Astrocyte (in vitro differentiated cells and primary cell): ENCODE measurements around the gene PLCD3. TPM values are rescaled to one million over a fixed set of nuclear protein-coding genes. Genes with fewer than 3 reads are reported as not detected.
A peak's percentile ranks its signal among the peaks of the same experiment; 100 is the strongest.

Experiments
- DNase-seq: peaks from one replicate; pipeline ENCODE4 v3.0.0-alpha.2; 2010; ENCODE audit warnings: low read depth
- FAIRE-seq: peaks from 2 replicates; lab custom pipeline; 2011; peaks lifted over from hg19 to GRCh38; lab: Jason Lieb, UNC
- H2AFZ ChIP-seq: 2 replicates; pipeline ENCODE4 v1.6.0; 2012; ENCODE audit warnings: low read depth, low read length, inconsistent platforms
- H3K27ac ChIP-seq: 2 replicates; pipeline ENCODE4 v1.5.1; 2011; ENCODE audit warnings: low read depth, low read length, inconsistent platforms
- H3K27me3 ChIP-seq: 2 replicates; pipeline ENCODE4 v1.6.0; 2011; ENCODE audit warnings: low read length, inconsistent platforms; ENCODE audit not compliant: insufficient read depth
- H3K36me3 ChIP-seq: 2 replicates; pipeline ENCODE4 v1.5.1; 2011; ENCODE audit warnings: low read length, inconsistent platforms; ENCODE audit not compliant: insufficient read depth
- H3K4me1 ChIP-seq: 2 replicates; pipeline ENCODE4 v1.5.1; 2011; ENCODE audit warnings: low read length, inconsistent platforms; ENCODE audit not compliant: insufficient read depth
- H3K4me2 ChIP-seq: 2 replicates; pipeline ENCODE4 v1.6.0; 2012; ENCODE audit warnings: low read length, inconsistent platforms
- H3K4me3 ChIP-seq: 2 replicates; pipeline ENCODE4 v1.5.1; 2011; ENCODE audit warnings: low read depth, mild to moderate bottlenecking, low read length, inconsistent platforms; ENCODE audit not compliant: insufficient read depth
- H3K79me2 ChIP-seq: 2 replicates; pipeline ENCODE4 v1.6.0; 2012; ENCODE audit warnings: mild to moderate bottlenecking, low read length, inconsistent platforms; ENCODE audit not compliant: insufficient read depth
- H3K9ac ChIP-seq: 2 replicates; pipeline ENCODE4 v1.6.0; 2012; ENCODE audit warnings: mild to moderate bottlenecking, low read length, inconsistent platforms
- H3K9me3 ChIP-seq: 2 replicates; pipeline ENCODE4 v1.5.1; 2012; ENCODE audit warnings: low read depth, mild to moderate bottlenecking, low read length, inconsistent platforms; ENCODE audit not compliant: insufficient read depth
- H4K20me1 ChIP-seq: 2 replicates; pipeline ENCODE4 v1.6.0; 2012; ENCODE audit warnings: low read length, inconsistent platforms; ENCODE audit not compliant: insufficient read depth
- H3K27ac Mint-ChIP-seq: one replicate; pipeline ENCODE4 v1.8.0; 2021; ENCODE audit warnings: mild to moderate bottlenecking, mixed read lengths; ENCODE audit not compliant: unreplicated experiment
- H3K27me3 Mint-ChIP-seq: one replicate; pipeline ENCODE4 v1.8.0; 2021; ENCODE audit warnings: low read depth, mixed read lengths; ENCODE audit not compliant: unreplicated experiment
- H3K36me3 Mint-ChIP-seq: one replicate; pipeline ENCODE4 v1.8.0; 2021; ENCODE audit warnings: low read depth, mixed read lengths; ENCODE audit not compliant: unreplicated experiment
- H3K4me1 Mint-ChIP-seq: one replicate; pipeline ENCODE4 v1.8.0; 2021; ENCODE audit warnings: low read depth, mixed read lengths; ENCODE audit not compliant: unreplicated experiment
- H3K4me3 Mint-ChIP-seq: one replicate; pipeline ENCODE4 v1.8.0; 2021; ENCODE audit warnings: mild to moderate bottlenecking, moderate library complexity, mixed read lengths; ENCODE audit not compliant: unreplicated experiment
- H3K9me3 Mint-ChIP-seq: one replicate; pipeline ENCODE4 v1.8.0; 2021; ENCODE audit warnings: mild to moderate bottlenecking, mixed read lengths; ENCODE audit not compliant: unreplicated experiment
- CTCF ChIP-seq: IDR thresholded peaks from 2 replicates; pipeline ENCODE4 v1.5.1; 2011; ENCODE audit warnings: low read depth, mild to moderate bottlenecking, inconsistent platforms, low read length, moderate library complexity; ENCODE audit not compliant: insufficient read depth
- EZH2 ChIP-seq: IDR thresholded peaks from 2 replicates; pipeline ENCODE4 v1.6.1; 2012; ENCODE audit warnings: mild to moderate bottlenecking, low read length, inconsistent platforms; ENCODE audit not compliant: insufficient read depth
- total RNA-seq: library from RNA; stranded (reverse); gene quantifications from 2 replicates; pipeline ENCODE4 v1.2.1, GENCODE V29; 2021

The PLCD3 gene
- total RNA-seq, 1 donor from 2014 or later: 92.0 TPM

GRCh38 chr17:45143767-45144198 lies 11.5 kb upstream of the PLCD3 start:
- peak overlapping the region; percentile 78 for H2AFZ ChIP-seq
- Mint-ChIP-seq H3K27me3 (no peaks in the 10 kb centered on the region), H3K27ac (no peak overlapping the region), H3K36me3 (no peaks in the 10 kb centered on the region), H3K4me1 (peaks cover 2% of the 10 kb centered on the region), H3K9me3 (no peaks in the 10 kb centered on the region), H3K4me3 (no peak overlapping the region)
- H4K20me1 ChIP-seq: peaks cover 4% of the 10 kb centered on the region
- H3K4me1 ChIP-seq: peaks cover 13% of the 10 kb centered on the region
- H3K9ac ChIP-seq: peak overlapping the region; percentile 63
- peak overlapping the region; percentile 84 for H3K4me2 ChIP-seq
- no peak for FAIRE-seq
- no peak overlapping the region for H3K27ac ChIP-seq
- no peaks in the 10 kb centered on the region for H3K9me3 ChIP-seq
- no peaks in the 10 kb centered on the region for H3K27me3 ChIP-seq
- no peak overlapping the region for H3K4me3 ChIP-seq
- TF ChIP-seq CTCF: no peak
- no peak for TF ChIP-seq EZH2
- H3K79me2 ChIP-seq: peaks cover 4% of the 10 kb centered on the region
- peak; percentile 52 for DNase-seq
- no peaks in the 10 kb centered on the region for H3K36me3 ChIP-seq

GRCh38 chr17:45143094-45143670 lies 10.9 kb upstream of the PLCD3 start:
- no peak overlapping the region for H3K4me3 ChIP-seq
- H3K4me3 Mint-ChIP-seq: no peak overlapping the region
- H3K36me3 Mint-ChIP-seq: peaks cover 1% of the 10 kb centered on the region

More at GRCh38 chr17:45143094-45143670, 10.9 kb upstream of the PLCD3 start:
- peaks cover 13% of the 10 kb centered on the region for H3K4me1 ChIP-seq
- H3K9ac ChIP-seq: peak overlapping the region; percentile 63
- FAIRE-seq (no peak), DNase-seq (no peak)
- Mint-ChIP-seq H3K4me1 (peaks cover 2% of the 10 kb centered on the region), H3K27ac (no peak overlapping the region), H3K9me3 (no peaks in the 10 kb centered on the region), H3K27me3 (no peaks in the 10 kb centered on the region)
- H4K20me1 ChIP-seq: no peaks in the 10 kb centered on the region
- no peaks in the 10 kb centered on the region for H3K27me3 ChIP-seq
- no peak overlapping the region for H3K27ac ChIP-seq
- peak overlapping the region; percentile 84 for H3K4me2 ChIP-seq
- H2AFZ ChIP-seq: peak overlapping the region; percentile 78
- TF ChIP-seq EZH2: no peak
- no peak for TF ChIP-seq CTCF
- H3K79me2 ChIP-seq: no peaks in the 10 kb centered on the region
- H3K9me3 ChIP-seq: no peaks in the 10 kb centered on the region
- no peaks in the 10 kb centered on the region for H3K36me3 ChIP-seq
